Progenitor cell of endocrine pancreas (in vitro differentiated cells): ENCODE results near the gene SOX18. TPM values are rescaled to one million over a fixed set of nuclear protein-coding genes. Genes with fewer than 3 reads are reported as not detected.

Source experiments
- DNase-seq: peaks from one replicate; pipeline ENCODE4 v3.0.0; 2021; ENCODE audit warnings: low spot score; ENCODE audit not compliant: unreplicated experiment
- H3K27ac Mint-ChIP-seq: 2 replicates; pipeline ENCODE4 v1.8.0; 2021; ENCODE audit warnings: mild to moderate bottlenecking, moderate library complexity, mixed read lengths
- H3K27me3 Mint-ChIP-seq: 2 replicates; pipeline ENCODE4 v1.8.0; 2021; ENCODE audit warnings: mixed read lengths
- H3K36me3 Mint-ChIP-seq: 2 replicates; pipeline ENCODE4 v1.8.0; 2022; ENCODE audit warnings: mixed read lengths; ENCODE audit not compliant: insufficient read depth
- H3K4me1 Mint-ChIP-seq: 2 replicates; pipeline ENCODE4 v1.8.0; 2021; ENCODE audit warnings: low read depth, mixed read lengths
- H3K4me3 Mint-ChIP-seq: 2 replicates; pipeline ENCODE4 v1.8.0; 2021; ENCODE audit warnings: low read depth, mild to moderate bottlenecking, moderate library complexity, mixed read lengths
- H3K9me3 Mint-ChIP-seq: 2 replicates; pipeline ENCODE4 v1.8.0; 2021; ENCODE audit warnings: low read depth, mixed read lengths
- total RNA-seq: library from RNA; stranded (reverse); gene quantifications from 2 replicates; pipeline ENCODE4 v1.2.1, GENCODE V29; 2021
- TF ChIP-seq, protein P1 (sequence below): fragments of 200-600 bp; sonication (generic); IDR thresholded peaks from one replicate; pipeline ENCODE4 v1.5.0; 2021; ENCODE audit warnings: antibody characterized with exemption, mild to moderate bottlenecking; ENCODE audit not compliant: unreplicated experiment

SOX18 gene
- total RNA-seq, 1 donor from 2014 or later: not detected

DNA sequence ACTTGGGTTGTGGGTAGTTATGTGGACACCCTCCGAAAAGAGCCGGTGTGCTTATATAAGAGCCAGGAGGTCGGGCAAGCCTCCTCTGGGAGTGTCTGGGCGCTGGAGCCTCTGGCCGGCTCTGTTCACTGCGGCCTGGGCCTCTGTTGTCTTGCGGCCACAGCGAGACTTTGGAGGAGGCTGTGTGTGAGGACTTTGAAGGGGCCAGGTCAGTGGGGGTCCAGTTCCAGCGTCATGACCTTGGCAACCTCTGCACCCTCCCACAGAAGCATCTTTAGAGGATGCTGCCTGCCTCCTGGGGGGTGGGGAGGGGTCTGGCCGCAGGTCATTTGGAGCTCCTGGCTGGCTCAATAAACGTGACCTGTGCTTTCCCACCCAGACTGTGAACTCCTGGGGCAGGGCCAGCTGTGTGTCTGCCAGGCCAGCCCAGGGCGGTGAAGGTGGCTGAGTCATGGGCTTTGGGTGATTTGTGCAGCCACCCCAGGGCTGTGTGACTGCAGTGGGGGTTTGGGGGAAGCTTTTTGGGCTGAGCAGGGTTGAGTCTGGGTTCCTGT, 14.8 kb upstream of the SOX18 start:
- no peak overlapping the region for H3K27ac Mint-ChIP-seq
- H3K27me3 Mint-ChIP-seq: no peaks in the 10 kb centered on the region
- H3K9me3 Mint-ChIP-seq: no peaks in the 10 kb centered on the region
- TF ChIP-seq, protein P1, sequence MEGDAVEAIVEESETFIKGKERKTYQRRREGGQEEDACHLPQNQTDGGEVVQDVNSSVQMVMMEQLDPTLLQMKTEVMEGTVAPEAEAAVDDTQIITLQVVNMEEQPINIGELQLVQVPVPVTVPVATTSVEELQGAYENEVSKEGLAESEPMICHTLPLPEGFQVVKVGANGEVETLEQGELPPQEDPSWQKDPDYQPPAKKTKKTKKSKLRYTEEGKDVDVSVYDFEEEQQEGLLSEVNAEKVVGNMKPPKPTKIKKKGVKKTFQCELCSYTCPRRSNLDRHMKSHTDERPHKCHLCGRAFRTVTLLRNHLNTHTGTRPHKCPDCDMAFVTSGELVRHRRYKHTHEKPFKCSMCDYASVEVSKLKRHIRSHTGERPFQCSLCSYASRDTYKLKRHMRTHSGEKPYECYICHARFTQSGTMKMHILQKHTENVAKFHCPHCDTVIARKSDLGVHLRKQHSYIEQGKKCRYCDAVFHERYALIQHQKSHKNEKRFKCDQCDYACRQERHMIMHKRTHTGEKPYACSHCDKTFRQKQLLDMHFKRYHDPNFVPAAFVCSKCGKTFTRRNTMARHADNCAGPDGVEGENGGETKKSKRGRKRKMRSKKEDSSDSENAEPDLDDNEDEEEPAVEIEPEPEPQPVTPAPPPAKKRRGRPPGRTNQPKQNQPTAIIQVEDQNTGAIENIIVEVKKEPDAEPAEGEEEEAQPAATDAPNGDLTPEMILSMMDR: no peak
- H3K4me1 Mint-ChIP-seq: peaks cover 15% of the 10 kb centered on the region
- peak overlapping the region; percentile 86 for H3K4me3 Mint-ChIP-seq
- H3K36me3 Mint-ChIP-seq: no peaks in the 10 kb centered on the region
- DNase-seq: no peak

DNA sequence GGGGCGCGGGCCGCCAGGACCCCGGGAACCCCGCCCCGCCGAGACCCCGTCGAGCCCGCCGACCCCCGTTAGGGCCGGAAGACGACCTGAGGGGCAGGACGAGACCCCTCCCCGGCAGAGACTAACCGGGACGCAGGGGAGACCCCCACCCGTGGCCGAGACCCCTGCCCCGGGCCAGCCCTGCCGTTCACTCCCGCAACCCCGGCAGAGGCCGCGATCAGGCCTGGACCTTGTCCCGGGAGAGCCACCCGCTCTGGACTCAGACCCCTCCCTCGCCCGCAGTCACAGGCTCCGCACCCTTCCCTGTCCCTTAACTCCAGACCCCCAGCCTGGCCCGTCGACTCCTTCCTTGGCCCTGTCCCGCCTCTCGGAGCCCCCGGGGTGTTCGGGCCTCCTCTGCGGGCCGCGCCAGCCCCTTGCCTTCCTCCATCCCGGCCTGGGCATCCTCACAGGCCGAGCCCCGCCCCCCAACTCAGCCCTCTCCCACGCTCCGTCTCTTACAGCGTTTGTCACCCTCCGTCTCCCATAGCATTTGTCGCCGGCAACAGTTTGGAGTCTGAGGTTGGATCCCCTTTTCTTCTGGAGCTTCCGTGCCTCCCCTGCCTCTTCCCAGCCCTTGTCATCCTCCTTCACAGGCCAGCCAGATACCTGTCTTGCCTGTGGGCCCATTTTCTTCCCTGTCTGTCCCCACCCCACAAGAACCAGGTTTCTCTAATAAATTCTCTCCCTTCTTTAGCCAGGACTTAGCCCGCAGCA, 14.1 kb upstream of the SOX18 start:
- DNase-seq: no peak
- Mint-ChIP-seq H3K4me1 (peaks cover 15% of the 10 kb centered on the region), H3K27ac (no peak overlapping the region), H3K9me3 (no peaks in the 10 kb centered on the region), H3K36me3 (no peaks in the 10 kb centered on the region), H3K4me3 (peak overlapping the region; percentile 86), H3K27me3 (no peaks in the 10 kb centered on the region)
- TF ChIP-seq, protein P1: no peak

DNA sequence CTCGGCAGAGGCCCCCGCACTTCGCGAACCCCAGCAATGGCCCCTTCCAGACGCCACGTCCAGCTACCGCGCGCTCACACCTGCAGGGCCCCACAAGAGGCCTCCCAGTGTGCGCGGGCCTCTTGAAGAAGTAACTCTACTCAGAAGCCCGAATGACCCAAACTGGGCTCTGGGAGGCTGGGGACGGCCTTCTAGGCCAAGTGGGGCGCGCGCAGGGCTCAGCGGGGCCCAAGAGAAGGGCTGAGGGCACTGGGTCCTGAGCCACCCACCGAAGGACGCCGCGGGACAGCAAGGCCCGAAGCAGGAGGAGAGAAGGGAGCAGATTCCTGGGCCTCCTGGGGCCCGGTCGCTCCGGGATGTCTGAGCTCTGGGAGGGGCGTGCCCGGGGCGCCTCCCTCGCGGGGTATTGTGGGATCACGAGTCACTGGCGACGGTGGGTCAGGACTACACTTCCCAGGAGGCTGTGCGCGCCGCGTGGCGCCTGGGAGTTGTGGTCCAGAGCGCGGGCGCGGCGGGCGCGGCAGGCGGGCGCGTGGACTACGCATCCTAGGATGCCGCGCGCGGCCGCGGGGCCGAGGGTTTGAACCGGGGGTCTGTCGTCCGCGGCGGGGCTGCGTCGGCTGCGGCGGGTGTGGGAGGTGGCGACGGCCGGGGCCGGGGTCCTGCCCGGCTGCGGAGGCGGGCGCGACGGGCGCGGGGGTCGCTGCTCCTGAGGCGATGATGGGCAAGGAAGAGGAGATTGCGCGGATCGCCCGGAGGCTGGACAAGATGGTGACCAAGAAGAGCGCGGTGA, 13.4 kb upstream of the SOX18 start, which contains the start of gene TCEA2:
TCEA2 (plus strand) TSS at position 603 of the 793 bp plus-strand sequence; CDS start at position 718, 115 bp downstream.
- H3K36me3 Mint-ChIP-seq: no peaks in the 10 kb centered on the region
- peaks cover 18% of the 10 kb centered on the region for H3K4me1 Mint-ChIP-seq
- TF ChIP-seq, protein P1: no peak
- H3K27me3 Mint-ChIP-seq: no peaks in the 10 kb centered on the region
- H3K27ac Mint-ChIP-seq: peak within 1 kb of the TSS; percentile 84
- peak; percentile 94 for DNase-seq
- no peaks in the 10 kb centered on the region for H3K9me3 Mint-ChIP-seq
- H3K4me3 Mint-ChIP-seq: peak within 1 kb of the TSS; percentile 86

DNA sequence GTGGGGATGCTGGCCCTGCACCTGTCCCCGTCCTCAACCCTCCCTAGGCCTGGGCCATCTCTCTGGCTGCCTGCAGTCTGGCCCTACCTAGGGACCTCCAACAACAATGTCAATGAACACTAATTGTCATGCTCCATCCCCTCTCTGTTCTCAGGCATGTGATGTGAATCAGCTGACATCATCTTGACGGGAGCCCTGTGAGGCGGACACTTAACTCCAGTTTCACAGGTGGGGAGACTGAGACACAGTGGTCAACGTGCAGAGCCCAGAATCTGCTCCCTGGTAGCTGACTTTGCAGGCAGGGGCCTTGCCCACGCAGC, 12.8 kb upstream of the SOX18 start:
- TF ChIP-seq, protein P1: no peak
- peak overlapping the region; percentile 84 for H3K27ac Mint-ChIP-seq
- H3K4me1 Mint-ChIP-seq: peaks cover 20% of the 10 kb centered on the region
- H3K27me3 Mint-ChIP-seq: no peaks in the 10 kb centered on the region
- peak overlapping the region; percentile 86 for H3K4me3 Mint-ChIP-seq
- no peaks in the 10 kb centered on the region for H3K36me3 Mint-ChIP-seq
- DNase-seq: no peak
- H3K9me3 Mint-ChIP-seq: no peaks in the 10 kb centered on the region

DNA sequence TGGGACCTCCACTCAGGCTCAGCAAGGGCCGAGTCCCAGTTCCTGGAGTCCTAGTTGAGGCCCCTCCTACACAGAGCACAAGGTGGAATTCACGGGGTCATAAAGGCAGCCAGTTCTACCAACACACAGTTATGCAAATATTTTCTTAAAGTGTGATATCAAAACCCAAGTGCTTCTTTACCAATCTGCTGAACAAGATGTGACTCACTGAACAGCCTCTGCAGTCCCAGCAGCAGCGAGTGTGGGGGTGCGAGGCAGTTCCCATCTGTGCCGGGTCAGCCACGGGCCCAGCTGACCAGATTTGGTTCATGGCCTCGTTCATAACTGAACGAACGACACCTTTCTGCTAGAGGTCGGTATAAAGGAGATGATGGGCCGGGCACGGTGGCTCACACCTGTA, 9.1 kb upstream of the SOX18 start:
- Mint-ChIP-seq H3K27ac (no peak overlapping the region), H3K9me3 (no peaks in the 10 kb centered on the region), H3K27me3 (peaks cover 9% of the 10 kb centered on the region), H3K4me1 (peaks cover 11% of the 10 kb centered on the region), H3K36me3 (no peaks in the 10 kb centered on the region), H3K4me3 (no peak overlapping the region)
- TF ChIP-seq, protein P1: no peak
- no peak for DNase-seq
